ENCODE data around the gene CTNND2.
"Not testable (repeated sequence)": the region's sequence is repeated elsewhere in the genome, so short reads cannot be mapped to it uniquely, and the experiment has no call there.

Gene CTNND2

DNA sequence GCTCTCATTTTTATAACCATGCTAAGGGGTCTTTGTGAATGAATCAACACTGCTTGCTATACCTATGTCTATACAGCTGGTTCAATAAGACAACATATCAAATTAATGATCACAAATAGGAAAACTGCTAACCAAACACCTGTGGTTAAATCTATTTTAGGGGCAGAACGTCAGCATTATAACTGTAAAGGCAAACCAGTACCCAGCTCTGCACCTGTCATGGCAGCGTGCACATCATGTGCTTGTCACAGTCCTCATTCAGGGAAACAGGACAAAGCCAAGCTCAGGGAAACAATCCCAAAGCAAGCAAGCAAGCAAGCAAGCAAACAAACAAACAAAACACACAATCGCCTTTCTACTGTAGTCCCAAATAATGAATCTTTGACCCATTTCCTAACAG is 865.5 kb downstream of the CTNND2 start:
- H3K36me3 ChIP-seq (ENCODE audit: insufficient read depth, low read length) = no peaks in the 10 kb centered on the region
- no peaks in the 10 kb centered on the region for H3K4me1 ChIP-seq (ENCODE audit: insufficient read depth, low read length)
- no peak overlapping the region for H3K4me3 ChIP-seq (ENCODE audit: low read length)
- no peaks in the 10 kb centered on the region for H3K9me3 ChIP-seq (ENCODE audit: low read length)
- H3K27me3 ChIP-seq (ENCODE audit: insufficient read depth, low read length) = no peaks in the 10 kb centered on the region
- no peak overlapping the region for H2AFZ ChIP-seq (ENCODE audit: low read depth, low read length)

DNA sequence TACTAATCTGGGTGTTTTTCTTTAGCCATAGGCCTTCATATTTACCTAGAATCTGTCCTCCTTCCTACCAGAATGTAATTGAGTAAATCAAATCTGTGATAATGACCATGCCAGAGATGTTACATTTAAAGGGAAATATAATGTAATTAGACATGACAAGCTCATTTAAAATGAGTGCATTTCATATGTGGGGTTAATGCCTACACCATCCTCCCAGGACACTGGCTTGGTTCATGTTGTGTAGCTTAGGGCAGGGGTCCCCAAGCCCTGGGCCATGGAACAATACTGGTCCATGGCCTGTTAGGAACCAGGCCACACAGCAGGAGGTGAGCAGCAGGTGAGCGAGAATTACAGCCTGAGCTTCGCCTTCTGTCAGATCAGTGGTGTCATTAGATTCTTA is 866.3 kb downstream of the CTNND2 start:
- Histone ChIP-seq H3K4me3 (ENCODE audit: low read length) (no peak overlapping the region), H3K4me1 (ENCODE audit: insufficient read depth, low read length) (no peaks in the 10 kb centered on the region), H3K9me3 (ENCODE audit: low read length) (no peaks in the 10 kb centered on the region), H3K27me3 (ENCODE audit: insufficient read depth, low read length) (no peaks in the 10 kb centered on the region), H2AFZ (ENCODE audit: low read depth, low read length) (no peak overlapping the region), H3K36me3 (ENCODE audit: insufficient read depth, low read length) (no peaks in the 10 kb centered on the region)

DNA sequence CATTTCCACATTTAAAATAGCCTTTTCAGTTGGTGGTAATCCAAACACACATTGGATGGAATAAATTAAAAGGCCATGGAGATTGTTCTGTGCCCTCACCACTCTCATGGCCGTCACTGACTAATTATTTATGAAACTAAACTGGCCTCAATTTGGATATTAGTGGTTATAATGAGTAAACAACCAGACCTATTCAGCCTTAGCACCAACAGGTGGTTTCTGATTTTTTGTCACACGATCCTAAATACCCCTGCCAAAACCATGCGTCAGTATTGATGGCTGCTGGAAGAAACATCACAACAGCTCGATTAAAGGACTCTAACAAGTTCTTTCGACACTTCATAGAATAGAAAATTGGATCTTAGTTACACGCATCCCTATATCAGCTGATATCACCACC is 867.2 kb downstream of the CTNND2 start:
- Histone ChIP-seq H3K4me1 (ENCODE audit: insufficient read depth, low read length) (no peaks in the 10 kb centered on the region), H3K36me3 (ENCODE audit: insufficient read depth, low read length) (no peaks in the 10 kb centered on the region), H3K27me3 (ENCODE audit: insufficient read depth, low read length) (no peaks in the 10 kb centered on the region), H2AFZ (ENCODE audit: low read depth, low read length) (no peak overlapping the region), H3K9me3 (ENCODE audit: low read length) (peaks cover 2% of the 10 kb centered on the region), H3K4me3 (ENCODE audit: low read length) (no peak overlapping the region)

DNA sequence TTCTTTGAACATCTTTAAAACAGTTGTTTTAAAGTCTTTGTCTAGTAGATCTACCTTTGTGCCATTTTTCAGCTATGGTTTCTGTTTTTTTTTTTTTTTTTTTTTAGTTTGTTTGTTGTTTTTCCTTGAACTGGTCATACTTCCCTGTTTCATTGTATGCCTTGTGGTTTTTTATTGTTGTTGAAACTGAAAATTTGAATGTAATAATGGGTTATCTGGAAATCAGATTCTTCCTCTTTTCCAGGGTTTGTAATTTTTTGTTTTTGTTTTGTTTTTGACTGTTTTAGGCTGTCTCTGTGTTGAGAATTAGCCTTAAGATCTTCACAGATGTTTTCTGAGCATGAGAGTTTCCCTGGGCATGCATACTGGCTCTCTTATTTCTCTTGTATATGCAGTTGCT is 873.6 kb downstream of the CTNND2 start:
- Histone ChIP-seq H3K9me3 (ENCODE audit: low read length) (peaks cover 11% of the 10 kb centered on the region), H3K36me3 (ENCODE audit: insufficient read depth, low read length) (peaks cover 3% of the 10 kb centered on the region), H3K4me1 (ENCODE audit: insufficient read depth, low read length) (no peaks in the 10 kb centered on the region), H3K4me3 (ENCODE audit: low read length) (no peak overlapping the region), H3K27me3 (ENCODE audit: insufficient read depth, low read length) (no peaks in the 10 kb centered on the region), H2AFZ (ENCODE audit: low read depth, low read length) (no peak overlapping the region)

DNA sequence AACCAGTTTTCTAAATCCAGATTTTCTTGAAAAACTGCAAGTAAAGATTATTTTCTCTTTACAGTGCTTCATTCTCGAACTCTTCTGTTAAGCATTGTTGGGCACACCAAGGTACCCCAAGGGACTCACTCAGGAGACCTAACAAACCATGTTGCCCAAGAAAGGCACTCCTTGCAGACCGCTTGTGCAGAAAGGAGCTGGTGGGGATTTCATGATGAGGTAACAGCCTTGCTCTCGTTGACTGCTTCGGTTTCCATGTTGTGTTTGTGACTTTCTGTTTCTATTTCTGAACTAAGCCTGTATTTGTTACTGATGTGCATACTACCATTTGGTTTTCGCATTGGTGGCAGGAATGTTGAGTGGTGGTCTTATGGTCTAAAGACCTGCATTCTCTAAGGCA is 876.6 kb downstream of the CTNND2 start:
- peaks cover 9% of the 10 kb centered on the region for H3K36me3 ChIP-seq (ENCODE audit: insufficient read depth, low read length)
- H3K4me3 ChIP-seq (ENCODE audit: low read length) = no peak overlapping the region
- no peak overlapping the region for H2AFZ ChIP-seq (ENCODE audit: low read depth, low read length)
- no peaks in the 10 kb centered on the region for H3K4me1 ChIP-seq (ENCODE audit: insufficient read depth, low read length)
- H3K9me3 ChIP-seq (ENCODE audit: low read length) = peaks cover 11% of the 10 kb centered on the region
- no peaks in the 10 kb centered on the region for H3K27me3 ChIP-seq (ENCODE audit: insufficient read depth, low read length)

DNA sequence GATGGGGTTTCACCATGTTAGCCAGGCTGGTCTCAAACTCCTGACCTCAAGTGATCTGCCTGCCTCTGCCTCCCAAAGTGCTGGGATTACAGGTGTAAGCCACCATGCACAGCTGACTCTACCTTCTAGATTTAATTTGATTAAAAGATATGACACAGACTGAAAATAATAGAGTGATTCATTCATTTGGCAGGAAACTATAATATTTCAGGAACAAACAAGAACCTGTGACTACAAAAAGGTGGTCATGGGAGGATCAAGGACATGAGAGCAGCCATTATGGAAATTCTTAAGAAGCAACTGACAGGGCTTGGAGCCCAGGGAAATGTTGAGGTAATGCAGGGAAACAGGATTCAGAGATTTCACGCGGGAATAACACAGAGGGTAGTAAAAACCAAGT is 877.7 kb downstream of the CTNND2 start:
- Histone ChIP-seq H3K4me3 (ENCODE audit: low read length) (no peak overlapping the region), H3K9me3 (ENCODE audit: low read length) (peaks cover 9% of the 10 kb centered on the region), H2AFZ (ENCODE audit: low read depth, low read length) (no peak overlapping the region), H3K36me3 (ENCODE audit: insufficient read depth, low read length) (peaks cover 19% of the 10 kb centered on the region), H3K4me1 (ENCODE audit: insufficient read depth, low read length) (no peaks in the 10 kb centered on the region), H3K27me3 (ENCODE audit: insufficient read depth, low read length) (no peaks in the 10 kb centered on the region)

DNA sequence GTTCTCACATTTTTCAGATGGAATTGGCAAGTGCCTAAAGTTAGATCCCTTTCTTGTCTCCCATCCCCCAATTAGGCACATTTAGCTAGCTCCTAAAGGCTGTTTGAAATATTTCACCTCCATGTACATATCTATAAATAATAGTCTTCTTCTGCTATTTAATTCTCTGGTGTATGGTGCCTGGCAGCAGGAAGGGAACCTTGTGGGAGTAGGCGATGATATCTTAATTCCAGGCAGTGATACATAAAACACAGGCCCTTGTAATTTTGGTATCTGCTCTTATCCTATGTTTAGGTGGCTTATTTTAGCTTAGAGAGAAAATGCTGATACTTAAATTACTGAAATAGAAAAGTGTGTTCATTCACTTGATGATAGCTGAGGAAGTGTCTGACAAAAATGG is 880.3 kb downstream of the CTNND2 start:
- Histone ChIP-seq H3K36me3 (ENCODE audit: insufficient read depth, low read length) (peaks cover 34% of the 10 kb centered on the region), H2AFZ (ENCODE audit: low read depth, low read length) (no peak overlapping the region), H3K4me1 (ENCODE audit: insufficient read depth, low read length) (no peaks in the 10 kb centered on the region), H3K9me3 (ENCODE audit: low read length) (peaks cover 6% of the 10 kb centered on the region), H3K27me3 (ENCODE audit: insufficient read depth, low read length) (no peaks in the 10 kb centered on the region), H3K4me3 (ENCODE audit: low read length) (no peak overlapping the region)

DNA sequence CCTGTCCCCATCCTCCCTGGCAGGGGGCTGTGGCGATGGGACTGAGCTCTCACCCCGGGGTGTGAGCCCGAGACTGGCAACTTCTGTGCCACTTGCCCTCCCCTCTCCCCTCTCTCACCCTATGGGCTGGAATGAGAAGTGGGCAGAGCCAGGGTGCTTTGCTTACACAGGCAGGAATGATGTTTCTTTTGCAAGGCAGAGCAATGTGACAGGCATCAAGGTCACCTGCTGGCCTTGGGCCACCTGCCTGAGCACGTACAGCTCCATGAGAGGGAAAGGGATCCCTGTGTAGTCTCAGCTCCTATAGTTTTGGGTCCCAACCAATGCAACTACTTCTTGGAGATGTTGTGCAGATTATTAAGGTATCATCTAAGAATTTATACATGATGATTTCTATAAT is 890.5 kb downstream of the CTNND2 start:
- Histone ChIP-seq H2AFZ (ENCODE audit: low read depth, low read length) (no peak overlapping the region), H3K27me3 (ENCODE audit: insufficient read depth, low read length) (no peaks in the 10 kb centered on the region), H3K4me1 (ENCODE audit: insufficient read depth, low read length) (no peaks in the 10 kb centered on the region), H3K4me3 (ENCODE audit: low read length) (no peak overlapping the region), H3K9me3 (ENCODE audit: low read length) (peaks cover 3% of the 10 kb centered on the region), H3K36me3 (ENCODE audit: insufficient read depth, low read length) (peaks cover 26% of the 10 kb centered on the region)

DNA sequence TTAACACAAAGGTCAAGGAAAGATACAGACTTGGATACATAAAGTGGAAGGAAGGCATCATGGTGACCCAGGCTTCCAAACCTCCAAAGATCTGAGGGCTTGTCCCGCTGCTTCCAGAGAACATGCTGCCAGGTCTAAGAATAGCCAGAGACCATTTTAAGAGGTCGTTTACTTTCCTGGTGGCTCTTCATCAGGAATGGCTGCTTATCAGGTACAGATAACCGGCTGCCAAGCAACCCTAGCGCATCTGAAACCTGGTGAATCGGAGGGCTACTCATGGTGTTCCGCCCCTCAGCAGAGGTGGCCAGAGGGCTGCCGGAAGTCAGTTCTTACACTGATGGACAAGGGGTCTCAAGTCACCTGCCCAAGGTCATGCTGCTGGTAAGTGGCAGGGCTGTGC is 892.0 kb downstream of the CTNND2 start:
- Histone ChIP-seq H3K9me3 (ENCODE audit: low read length) (peaks cover 2% of the 10 kb centered on the region), H3K36me3 (ENCODE audit: insufficient read depth, low read length) (peaks cover 23% of the 10 kb centered on the region), H3K4me3 (ENCODE audit: low read length) (no peak overlapping the region), H2AFZ (ENCODE audit: low read depth, low read length) (no peak overlapping the region), H3K4me1 (ENCODE audit: insufficient read depth, low read length) (no peaks in the 10 kb centered on the region), H3K27me3 (ENCODE audit: insufficient read depth, low read length) (no peaks in the 10 kb centered on the region)

DNA sequence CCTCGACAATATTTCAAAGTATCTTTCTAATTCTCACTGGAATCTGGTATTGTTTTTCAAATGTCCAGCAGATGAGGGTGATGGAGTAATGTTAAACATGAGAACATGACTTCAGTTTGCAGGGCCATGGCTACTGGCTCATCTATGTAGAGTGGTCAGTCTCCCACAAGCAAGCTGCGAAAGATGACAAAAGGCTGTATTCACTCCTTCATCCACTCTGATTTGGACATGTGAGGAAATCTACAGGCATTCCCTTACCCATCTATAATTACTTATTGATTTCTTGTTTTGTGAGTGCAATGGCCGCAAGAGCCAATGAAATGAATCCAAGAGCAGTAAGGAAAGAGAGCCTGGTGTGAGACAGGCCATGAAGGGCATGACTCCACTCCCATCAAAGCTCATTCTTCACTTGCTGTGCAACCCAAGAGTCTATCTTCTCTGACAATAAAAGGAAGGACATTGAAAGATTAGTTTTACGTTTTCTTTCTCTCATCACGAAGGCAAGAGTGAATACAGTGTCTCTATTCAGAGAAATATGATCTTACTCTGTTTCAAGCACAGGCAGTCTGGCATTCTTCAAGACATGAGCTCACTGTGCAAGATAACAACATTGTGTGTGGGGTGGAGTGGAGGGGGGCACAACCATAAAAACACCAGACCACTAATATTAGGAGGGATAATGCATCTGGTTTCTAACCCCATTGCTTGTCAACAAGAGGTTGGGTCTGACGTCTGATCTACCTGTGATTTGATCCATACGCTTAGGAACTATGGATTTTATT is 893.6 kb downstream of the CTNND2 start:
- Histone ChIP-seq H3K27me3 (ENCODE audit: insufficient read depth, low read length) (no peaks in the 10 kb centered on the region), H2AFZ (ENCODE audit: low read depth, low read length) (no peak overlapping the region), H3K36me3 (ENCODE audit: insufficient read depth, low read length) (peaks cover 12% of the 10 kb centered on the region), H3K4me3 (ENCODE audit: low read length) (no peak overlapping the region), H3K4me1 (ENCODE audit: insufficient read depth, low read length) (no peaks in the 10 kb centered on the region), H3K9me3 (ENCODE audit: low read length) (peaks cover 2% of the 10 kb centered on the region)

DNA sequence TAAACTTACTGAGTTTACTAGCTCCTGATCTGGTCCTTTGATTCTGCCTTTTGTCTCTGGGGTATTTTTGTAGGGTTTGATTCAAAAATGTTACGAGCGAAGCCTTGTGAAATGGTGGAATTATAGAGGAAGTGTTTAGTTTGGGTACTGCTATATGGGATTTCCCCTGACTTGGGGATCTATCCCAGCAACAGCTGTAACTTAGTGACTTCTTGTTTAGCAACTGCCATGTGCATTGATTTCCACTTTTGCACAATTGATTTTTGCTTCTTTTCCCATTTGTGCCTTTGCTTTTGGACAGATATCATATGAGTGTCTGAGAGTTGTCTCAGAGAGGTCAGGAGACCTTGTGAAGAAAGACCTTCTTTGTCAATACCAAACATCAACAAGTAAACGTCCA is 894.7 kb downstream of the CTNND2 start:
- H2AFZ ChIP-seq (ENCODE audit: low read depth, low read length) = no peak overlapping the region
- no peaks in the 10 kb centered on the region for H3K4me1 ChIP-seq (ENCODE audit: insufficient read depth, low read length)
- no peaks in the 10 kb centered on the region for H3K27me3 ChIP-seq (ENCODE audit: insufficient read depth, low read length)
- H3K9me3 ChIP-seq (ENCODE audit: low read length) = peaks cover 2% of the 10 kb centered on the region
- peaks cover 10% of the 10 kb centered on the region for H3K36me3 ChIP-seq (ENCODE audit: insufficient read depth, low read length)
- H3K4me3 ChIP-seq (ENCODE audit: low read length) = no peak overlapping the region

DNA sequence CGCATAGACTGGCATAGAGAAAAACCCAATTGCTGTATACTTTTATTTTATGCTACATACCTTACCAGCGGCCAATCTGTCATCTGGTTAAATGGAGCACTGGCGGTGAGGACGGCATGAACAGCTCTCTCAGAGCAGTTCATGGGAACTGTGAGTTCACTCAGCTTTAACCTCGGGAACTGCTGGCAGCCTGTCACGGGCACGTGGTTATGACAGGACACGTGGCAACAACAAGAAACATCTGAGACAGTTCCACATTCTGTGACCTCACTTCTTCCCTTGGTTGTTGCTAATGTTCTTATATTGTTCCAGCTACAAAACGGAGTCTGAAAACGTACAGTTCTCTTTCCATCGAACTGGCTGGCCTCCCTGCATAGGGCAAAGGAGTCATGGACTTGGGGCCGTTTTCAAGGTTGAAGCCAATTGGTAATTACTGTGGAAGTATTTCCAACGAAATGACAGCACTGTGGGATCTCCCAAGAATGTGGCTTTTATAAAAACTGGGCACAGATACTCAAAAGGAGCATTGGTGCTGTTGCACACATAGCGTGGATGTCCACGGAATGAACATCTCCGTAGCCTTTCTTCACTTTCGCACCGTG is 896.9 kb downstream of the CTNND2 start:
- H3K4me3 ChIP-seq (ENCODE audit: low read length) = no peak overlapping the region
- H3K9me3 ChIP-seq (ENCODE audit: low read length) = peaks cover 2% of the 10 kb centered on the region
- no peaks in the 10 kb centered on the region for H3K27me3 ChIP-seq (ENCODE audit: insufficient read depth, low read length)
- H3K36me3 ChIP-seq (ENCODE audit: insufficient read depth, low read length) = peaks cover 10% of the 10 kb centered on the region
- no peaks in the 10 kb centered on the region for H3K4me1 ChIP-seq (ENCODE audit: insufficient read depth, low read length)
- no peak overlapping the region for H2AFZ ChIP-seq (ENCODE audit: low read depth, low read length)

DNA sequence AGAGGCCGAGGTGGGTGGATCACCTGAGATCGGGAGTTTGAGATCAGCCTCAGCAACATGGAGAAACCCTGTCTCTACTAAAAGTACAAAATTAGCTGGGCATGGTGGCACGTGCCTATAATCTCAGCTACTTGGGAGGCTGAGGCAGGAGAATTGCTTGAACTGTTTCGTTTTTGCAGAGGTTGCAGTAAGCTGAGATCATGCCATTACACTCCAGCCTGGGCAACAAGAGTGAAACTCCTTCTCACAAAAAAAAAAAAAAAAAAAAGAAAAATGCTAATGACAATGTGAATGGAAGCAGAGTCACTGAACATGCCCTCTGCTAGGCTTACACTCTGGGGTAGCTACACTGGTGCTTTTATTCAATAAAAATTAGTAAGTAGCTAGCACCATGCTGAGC is 899.7 kb downstream of the CTNND2 start:
- not testable (repeated sequence) for H3K27me3 ChIP-seq (ENCODE audit: insufficient read depth, low read length); H3K9me3 ChIP-seq (ENCODE audit: low read length); H2AFZ ChIP-seq (ENCODE audit: low read depth, low read length); H3K4me1 ChIP-seq (ENCODE audit: insufficient read depth, low read length); H3K4me3 ChIP-seq (ENCODE audit: low read length)
- peaks cover 10% of the 10 kb centered on the region for H3K36me3 ChIP-seq (ENCODE audit: insufficient read depth, low read length)

Data from neuron (in vitro differentiated cells).